ENCODE data around the gene FBXW7.

GRCh38 chr4:152321398-152321797 is 214.5 kb downstream of the FBXW7 start:
- TF ChIP-seq CTCF (IDR thresholded peaks at IDR 0.05), result no peak
- no peak for TF ChIP-seq POLR2A (IDR thresholded peaks at IDR 0.05)
